Mesenchymal stem cell (in vitro differentiated cells and primary cell): ENCODE results near the gene ELAPOR1.
A peak's percentile ranks its signal among the peaks of the same experiment; 100 is the strongest.

Experiments used
- DNase-seq: peaks from one replicate; pipeline ENCODE4 v3.0.0-alpha.2; 2013
- H2AFZ ChIP-seq: one replicate; pipeline ENCODE4 v1.6.1; 2013; ENCODE audit warnings: low read depth, mild to moderate bottlenecking, control low read depth, inconsistent platforms, low read length, moderate library complexity
- H2AK5ac ChIP-seq: 2 replicates; pipeline ENCODE4 v1.6.1; 2013; ENCODE audit warnings: low read length, moderate library complexity, mild to moderate bottlenecking, inconsistent platforms; ENCODE audit not compliant: severe bottlenecking
- H2BK120ac ChIP-seq: one replicate; pipeline ENCODE4 v1.6.1; 2013; ENCODE audit warnings: low read depth, mild to moderate bottlenecking, inconsistent platforms, low read length, moderate library complexity
- H2BK12ac ChIP-seq, 2 experiments: one replicate each; pipeline ENCODE4 v1.6.1; 2013; ENCODE audit warnings: inconsistent platforms in 2 of 2, low read length in 2 of 2, mild to moderate bottlenecking in 2 of 2, moderate library complexity in 2 of 2, control low read depth in 1 of 2
- H2BK15ac ChIP-seq: one replicate; pipeline ENCODE4 v1.6.1; 2013; ENCODE audit warnings: mild to moderate bottlenecking, low read depth, inconsistent platforms; ENCODE audit not compliant: poor library complexity, severe bottlenecking
- H2BK5ac ChIP-seq: 2 replicates; pipeline ENCODE4 v1.6.1; 2013; ENCODE audit warnings: low read depth, mild to moderate bottlenecking, low read length, control low read depth, inconsistent platforms; ENCODE audit not compliant: poor library complexity, severe bottlenecking
- H3K14ac ChIP-seq, 2 experiments: one replicate each; pipeline ENCODE4 v1.6.1; 2013; ENCODE audit warnings: inconsistent platforms in 2 of 2, low read length in 2 of 2, control low read depth in 1 of 2, mild to moderate bottlenecking in 1 of 2, moderate library complexity in 1 of 2
- H3K18ac ChIP-seq, 2 experiments: one replicate each; pipeline ENCODE4 v1.6.1; 2013; ENCODE audit warnings: inconsistent platforms in 2 of 2, low read length in 2 of 2, control low read depth in 1 of 2, low read depth in 1 of 2, mild to moderate bottlenecking in 1 of 2
- H3K23ac ChIP-seq, 2 experiments: one replicate each; pipeline ENCODE4 v1.6.1; 2013; ENCODE audit warnings: inconsistent platforms in 2 of 2, low read length in 2 of 2, mild to moderate bottlenecking in 2 of 2, moderate library complexity in 2 of 2, control low read depth in 1 of 2
- H3K27ac ChIP-seq: 2 replicates; pipeline ENCODE4 v1.5.1; 2013; ENCODE audit warnings: mild to moderate bottlenecking, moderate library complexity, low read length, control low read depth, inconsistent platforms; ENCODE audit not compliant: poor library complexity, severe bottlenecking
- H3K27me3 ChIP-seq, 2 experiments: 2 replicates each; pipeline versions ENCODE4 v1.6.1 to v1.7.0; 2013; ENCODE audit warnings: low read length in 2 of 2, mild to moderate bottlenecking in 2 of 2, moderate library complexity in 2 of 2, control low read depth in 1 of 2, inconsistent platforms in 1 of 2; ENCODE audit not compliant: control insufficient read depth in 1 of 2, insufficient read depth in 1 of 2
- H3K36me3 ChIP-seq, 2 experiments: 2 replicates each; pipeline versions ENCODE4 v1.6.1 to v1.7.0; 2013; ENCODE audit warnings: low read length in 2 of 2, control low read depth in 1 of 2, inconsistent platforms in 1 of 2, low read depth in 1 of 2, mild to moderate bottlenecking in 1 of 2; ENCODE audit not compliant: insufficient read depth in 2 of 2, control insufficient read depth in 1 of 2
- H3K4ac ChIP-seq, 2 experiments: one replicate each; pipeline ENCODE4 v1.6.1; 2013; ENCODE audit warnings: inconsistent platforms in 2 of 2, low read length in 2 of 2, mild to moderate bottlenecking in 2 of 2, moderate library complexity in 2 of 2, control low read depth in 1 of 2, low read depth in 1 of 2
- H3K4me1 ChIP-seq: 2 replicates; pipeline ENCODE4 v1.6.1; 2013; ENCODE audit warnings: low read depth, low read length, control low read depth; ENCODE audit not compliant: control insufficient read depth, insufficient read depth
- H3K4me2 ChIP-seq: 2 replicates; pipeline ENCODE4 v1.6.1; 2013; ENCODE audit warnings: low read length, mild to moderate bottlenecking, inconsistent platforms; ENCODE audit not compliant: poor library complexity, severe bottlenecking
- H3K4me3 ChIP-seq, 2 experiments: 2 replicates each; pipeline versions ENCODE4 v1.5.1 to v1.7.0; 2013; ENCODE audit warnings: low read length in 2 of 2, mild to moderate bottlenecking in 2 of 2, control low read depth in 1 of 2, low read depth in 1 of 2; ENCODE audit not compliant: insufficient read depth in 1 of 2
- H3K79me1 ChIP-seq: replicated peaks from 2 replicates; pipeline ENCODE4 v1.6.1; 2013; ENCODE audit warnings: mild to moderate bottlenecking, control low read depth, low read length, inconsistent platforms; ENCODE audit not compliant: poor library complexity, severe bottlenecking
- H3K9ac ChIP-seq: 2 replicates; pipeline ENCODE4 v1.7.0; 2013; ENCODE audit warnings: mild to moderate bottlenecking, low read length, moderate library complexity
- H3K9me3 ChIP-seq: 2 replicates; pipeline ENCODE4 v1.7.0; 2013; ENCODE audit warnings: mild to moderate bottlenecking, low read length; ENCODE audit not compliant: control insufficient read depth
- H4K8ac ChIP-seq: one replicate; pipeline ENCODE4 v1.6.1; 2013; ENCODE audit warnings: inconsistent platforms, mild to moderate bottlenecking, low read length, moderate library complexity
- H4K91ac ChIP-seq: one replicate; pipeline ENCODE4 v1.6.1; 2013; ENCODE audit warnings: mild to moderate bottlenecking, low read length, inconsistent platforms
- WGBS: methylation state at CpG from one replicate; pipeline ENCODE4 v1.1.7; 2013; ENCODE audit warnings: mixed read lengths; 5-methylcytosine and 5-hydroxymethylcytosine counted together

The ELAPOR1 gene

GRCh38 chr1:109114342-109114674 lies 393 bp downstream of the ELAPOR1 start:
- H3K9ac ChIP-seq: peak overlapping the region; percentile 44
- no peaks in the 10 kb centered on the region for H3K79me1 ChIP-seq
- 10% methylated on average over 12 of the region's 12 CpGs for WGBS
- H3K36me3 ChIP-seq: no peaks in the 10 kb centered on the region
- H2BK120ac ChIP-seq: no peak overlapping the region
- peak overlapping the region; percentile 49 to 70 for H3K4me3 ChIP-seq
- H2AK5ac ChIP-seq: no peak overlapping the region
- H3K18ac ChIP-seq: no peak overlapping the region
- H2BK5ac ChIP-seq: no peak overlapping the region
- H3K4ac ChIP-seq: no peak overlapping the region
- peak overlapping the region; percentile 82 for H3K4me2 ChIP-seq
- H3K14ac ChIP-seq: no peak overlapping the region
- H3K27me3 ChIP-seq: peaks cover 16 to 63% of the 10 kb centered on the region in 2 experiments
- no peak overlapping the region for H4K91ac ChIP-seq
- no peak overlapping the region for H4K8ac ChIP-seq
- no peak for DNase-seq
- H3K23ac ChIP-seq: peak overlapping the region in 1 of 2 experiments; percentile 35
- H2AFZ ChIP-seq: peak overlapping the region; percentile 29
- H2BK12ac ChIP-seq: no peak overlapping the region
- peaks cover 19% of the 10 kb centered on the region for H3K4me1 ChIP-seq
- no peak overlapping the region for H2BK15ac ChIP-seq
- H3K27ac ChIP-seq: no peak overlapping the region
- H3K9me3 ChIP-seq: no peaks in the 10 kb centered on the region

- no peak overlapping the region for H3K4ac ChIP-seq
- no peak overlapping the region for H4K91ac ChIP-seq
- H3K4me2 ChIP-seq: no peak overlapping the region
- peaks cover 16 to 53% of the 10 kb centered on the region in 2 experiments for H3K27me3 ChIP-seq
- no peak overlapping the region for H3K23ac ChIP-seq
- 95% methylated on average over 2 of the region's 2 CpGs for WGBS
- H2BK120ac ChIP-seq: no peak overlapping the region
- no peaks in the 10 kb centered on the region for H3K36me3 ChIP-seq
- H3K27ac ChIP-seq: no peak overlapping the region
- H3K14ac ChIP-seq: no peak overlapping the region
- H3K9me3 ChIP-seq: no peaks in the 10 kb centered on the region
- no peaks in the 10 kb centered on the region for H3K79me1 ChIP-seq
- peaks cover 19% of the 10 kb centered on the region for H3K4me1 ChIP-seq
- H2AK5ac ChIP-seq: no peak overlapping the region
- H4K8ac ChIP-seq: no peak overlapping the region
- H3K9ac ChIP-seq: no peak overlapping the region
- no peak overlapping the region for H2BK15ac ChIP-seq
- no peak overlapping the region for H2BK5ac ChIP-seq
- no peak overlapping the region for H2AFZ ChIP-seq
- no peak overlapping the region for H2BK12ac ChIP-seq
- no peak overlapping the region for H3K18ac ChIP-seq
- no peak overlapping the region for H3K4me3 ChIP-seq
- DNase-seq: no peak
These were observed 1.8 kb downstream of the ELAPOR1 start for GRCh38 chr1:109115685-109116084.

GRCh38 chr1:109116286-109116685 lies 2.4 kb downstream of the ELAPOR1 start:
- peaks cover 19% of the 10 kb centered on the region for H3K4me1 ChIP-seq
- H3K27me3 ChIP-seq: peaks cover 16 to 47% of the 10 kb centered on the region in 2 experiments
- H3K36me3 ChIP-seq: no peaks in the 10 kb centered on the region
- H3K27ac ChIP-seq: no peak overlapping the region
- H4K8ac ChIP-seq: no peak overlapping the region
- H3K4ac ChIP-seq: no peak overlapping the region
- H3K23ac ChIP-seq: no peak overlapping the region
- H2AFZ ChIP-seq: no peak overlapping the region
- no peak overlapping the region for H3K14ac ChIP-seq
- no peak overlapping the region for H4K91ac ChIP-seq
- no peak overlapping the region for H3K4me2 ChIP-seq
- H3K4me3 ChIP-seq: no peak overlapping the region
- H3K18ac ChIP-seq: no peak overlapping the region
- no CpG with 5 or more reads among the region's 1 CpG for WGBS
- no peak overlapping the region for H2BK12ac ChIP-seq
- no peak overlapping the region for H2BK15ac ChIP-seq
- H3K9me3 ChIP-seq: no peaks in the 10 kb centered on the region
- no peak overlapping the region for H2BK5ac ChIP-seq
- no peaks in the 10 kb centered on the region for H3K79me1 ChIP-seq
- no peak overlapping the region for H2BK120ac ChIP-seq
- DNase-seq: no peak
- no peak overlapping the region for H2AK5ac ChIP-seq
- no peak overlapping the region for H3K9ac ChIP-seq

- 97% methylated on average over 3 of the region's 3 CpGs for WGBS
- H4K91ac ChIP-seq: no peak overlapping the region
- no peak overlapping the region for H2BK5ac ChIP-seq
These were observed 4.2 kb downstream of the ELAPOR1 start for GRCh38 chr1:109118089-109118488.

More at GRCh38 chr1:109118089-109118488, 4.2 kb downstream of the ELAPOR1 start:
- no peak overlapping the region for H2AFZ ChIP-seq
- H3K23ac ChIP-seq: no peak overlapping the region
- H2BK15ac ChIP-seq: no peak overlapping the region
- no peak overlapping the region for H3K9ac ChIP-seq
- H3K14ac ChIP-seq: no peak overlapping the region
- H3K4me1 ChIP-seq: peaks cover 11% of the 10 kb centered on the region
- no peak overlapping the region for H3K18ac ChIP-seq
- no peaks in the 10 kb centered on the region for H3K36me3 ChIP-seq
- H3K9me3 ChIP-seq: no peaks in the 10 kb centered on the region
- H3K4me3 ChIP-seq: no peak overlapping the region
- no peak overlapping the region for H2BK12ac ChIP-seq
- no peak for DNase-seq
- H2BK120ac ChIP-seq: no peak overlapping the region
- H3K27me3 ChIP-seq: peaks cover 13 to 36% of the 10 kb centered on the region in 2 experiments
- H2AK5ac ChIP-seq: no peak overlapping the region
- H3K4ac ChIP-seq: no peak overlapping the region
- H3K27ac ChIP-seq: no peak overlapping the region
- H4K8ac ChIP-seq: no peak overlapping the region
- no peak overlapping the region for H3K4me2 ChIP-seq
- no peaks in the 10 kb centered on the region for H3K79me1 ChIP-seq
